DMS 273 (cell line): ENCODE measurements around the gene SVOP.
A peak's percentile ranks its signal among the peaks of the same experiment; 100 is the strongest.

ENCODE experiments used
- DNase-seq: peaks from one replicate; lab custom pipeline; 2025; ENCODE audit not compliant: unreplicated experiment; lab: John Stamatoyannopoulos, UW

SVOP gene

GRCh38 chr12:108939594-108939993 lies 81.3 kb downstream of the SVOP start:
- DNase-seq = peak; percentile 30

GRCh38 chr12:108938247-108938924 lies 82.5 kb downstream of the SVOP start:
- DNase-seq = no peak

- DNase-seq = no peak
Measured at GRCh38 chr12:108935159-108935763, 85.6 kb downstream of the SVOP start.

GRCh38 chr12:108933949-108934348 lies 86.9 kb downstream of the SVOP start:
- DNase-seq = no peak

GRCh38 chr12:108930756-108931155 lies 90.1 kb downstream of the SVOP start:
- no peak for DNase-seq

- no peak for DNase-seq
Measured at GRCh38 chr12:108930155-108930554, 90.7 kb downstream of the SVOP start.

- no peak for DNase-seq
Measured at GRCh38 chr12:108928695-108929094, 92.2 kb downstream of the SVOP start.

DNA sequence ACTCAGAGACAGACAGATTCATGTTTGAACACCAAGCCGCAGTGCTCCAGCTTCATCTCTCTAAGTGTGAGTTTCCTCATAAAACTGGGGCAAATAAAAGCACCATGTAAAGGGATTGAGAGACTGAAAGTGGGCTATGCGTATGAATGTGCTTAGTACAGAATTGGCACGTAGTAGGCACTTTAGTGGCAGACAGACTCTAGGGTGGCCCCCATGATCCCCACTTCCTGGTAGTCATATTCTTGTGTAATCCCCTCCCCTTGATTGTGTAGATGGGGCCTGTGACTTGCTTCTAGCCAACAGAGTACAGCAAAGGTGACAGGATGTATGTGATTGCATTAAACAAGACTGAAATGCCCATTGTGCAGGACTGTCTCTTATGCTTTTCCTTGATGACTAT lies 98.0 kb downstream of the SVOP start:
- DNase-seq = no peak

- DNase-seq = no peak
Measured at GRCh38 chr12:108921946-108922345, 98.9 kb downstream of the SVOP start.

- no peak for DNase-seq
Measured at GRCh38 chr12:108918960-108919642, 101.8 kb downstream of the SVOP start.

- DNase-seq = no peak
Measured at GRCh38 chr12:108918206-108918605, 102.7 kb downstream of the SVOP start.

GRCh38 chr12:108916336-108916735 lies 104.5 kb downstream of the SVOP start:
- DNase-seq = no peak

GRCh38 chr12:108915632-108916133 lies 105.2 kb downstream of the SVOP start:
- DNase-seq = no peak

DNA sequence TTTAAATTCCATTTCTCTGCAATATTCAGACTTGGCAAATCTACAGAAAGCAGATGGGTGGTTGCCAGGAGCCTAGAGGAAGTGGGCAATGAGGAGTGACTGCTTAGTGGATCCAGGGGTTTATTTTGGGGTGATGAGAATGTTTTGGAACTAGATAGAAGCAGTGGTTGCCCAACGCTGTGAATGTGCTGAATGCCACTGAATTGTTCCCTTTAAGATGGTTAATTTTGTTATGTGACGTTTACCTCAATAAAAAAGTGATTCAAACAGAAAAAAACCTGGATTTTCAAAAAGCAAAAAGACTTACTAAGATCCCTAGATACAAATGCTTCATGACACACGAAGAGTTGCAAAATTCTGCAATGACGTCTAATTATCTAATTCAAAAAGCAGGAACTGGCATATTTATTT lies 106.7 kb downstream of the SVOP start:
- no peak for DNase-seq

GRCh38 chr12:108912361-108912760 lies 108.5 kb downstream of the SVOP start:
- no peak for DNase-seq

DNA sequence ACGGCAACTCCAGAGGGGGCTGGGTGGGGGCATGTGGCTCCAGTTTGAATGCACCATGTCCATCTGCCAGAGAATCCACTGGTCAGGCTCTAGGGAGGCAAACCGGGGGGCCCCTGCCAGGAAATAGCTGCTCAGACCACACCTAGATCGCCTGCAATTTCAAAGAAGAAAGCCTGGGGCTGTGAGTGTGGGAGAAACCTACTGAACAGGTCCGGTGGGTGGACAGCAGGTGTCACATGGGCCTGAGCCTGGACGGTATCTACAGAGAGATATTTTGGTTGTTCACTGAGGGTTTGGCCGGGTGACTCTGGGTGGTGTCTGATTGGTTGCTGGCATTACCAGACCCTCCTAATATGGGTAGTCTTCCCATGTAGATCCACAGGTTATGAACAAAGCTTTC lies 109.0 kb downstream of the SVOP start:
- DNase-seq = no peak

GRCh38 chr12:108910336-108910735 lies 110.5 kb downstream of the SVOP start:
- DNase-seq = no peak

DNA sequence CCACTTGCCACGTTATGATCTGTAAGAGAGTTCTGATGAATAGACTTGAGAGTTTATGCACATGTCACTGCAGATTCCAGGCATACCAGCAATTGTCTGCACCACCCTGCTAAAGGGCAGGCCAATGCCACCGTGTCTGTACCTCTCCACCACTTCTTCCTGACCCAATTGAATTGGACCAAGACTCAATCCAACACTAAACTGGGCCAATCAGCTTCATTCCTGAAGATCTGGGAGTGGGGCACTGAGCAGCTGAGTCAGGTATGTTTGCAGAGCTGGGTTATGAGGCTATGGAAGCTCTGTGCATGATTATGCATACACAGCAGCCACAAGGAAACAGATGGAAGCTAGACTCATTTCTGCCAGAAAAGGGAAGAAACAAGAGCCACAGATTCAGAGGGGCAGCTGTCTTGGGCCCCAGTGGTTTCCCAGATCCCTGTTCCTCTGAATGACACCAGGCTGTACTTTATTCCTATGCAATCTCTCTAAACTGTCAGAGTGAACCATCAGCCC lies 113.0 kb downstream of the SVOP start:
- peak; percentile 49 for DNase-seq

- no peak for DNase-seq
Measured at GRCh38 chr12:108906971-108907370, 113.9 kb downstream of the SVOP start.

DNA sequence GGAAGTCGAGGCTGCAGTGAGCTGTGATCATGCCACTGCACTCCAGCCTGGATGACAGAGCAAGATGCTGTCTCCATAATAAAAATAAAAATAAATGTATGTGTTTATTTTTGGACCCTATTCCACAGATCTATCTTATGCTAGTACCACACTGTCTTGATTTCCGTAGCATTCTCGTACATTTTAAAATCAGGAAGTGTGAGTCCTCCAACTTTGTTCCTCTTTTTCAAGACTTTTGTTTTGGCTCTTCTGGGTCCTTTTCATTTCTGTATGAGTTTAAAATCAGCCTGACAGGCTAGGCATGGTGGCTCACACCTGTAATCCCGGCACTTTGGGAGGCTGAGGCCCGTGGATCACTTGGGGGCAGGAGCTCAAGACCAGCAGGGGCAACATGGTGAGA lies 115.1 kb downstream of the SVOP start:
- no peak for DNase-seq

DNA sequence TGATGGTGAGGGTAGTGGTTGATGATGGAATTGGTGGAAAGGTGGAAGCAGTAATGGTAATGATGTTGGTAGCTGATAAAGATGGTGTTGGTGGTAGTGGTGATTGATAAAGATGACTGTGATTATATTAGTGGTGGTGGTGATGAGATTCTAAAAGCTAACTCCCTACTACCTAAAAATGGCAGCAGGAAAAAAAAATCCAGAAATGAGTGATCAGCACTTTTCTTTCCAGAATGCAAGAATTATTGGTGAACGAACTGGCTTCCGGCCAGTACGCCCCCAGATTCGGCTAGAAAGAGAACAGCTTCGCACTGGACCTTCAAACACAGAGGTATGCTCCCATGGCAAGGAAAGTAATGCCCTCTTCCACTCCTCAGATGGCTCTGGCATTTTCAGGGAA lies 121.7 kb downstream of the SVOP start:
- DNase-seq = no peak

- no peak for DNase-seq
Measured at GRCh38 chr12:108896817-108897216, 124.1 kb downstream of the SVOP start.
